ENCODE data around the gene EYS.

- no peak for TF ChIP-seq CTCF (CRISPR knock-in tag; IDR thresholded peaks at IDR 0.05)
- no peak for TF ChIP-seq THRA (CRISPR knock-in tag; IDR thresholded peaks at IDR 0.05; ENCODE audit: borderline replicate concordance)
- TF ChIP-seq ZNF687 (CRISPR knock-in tag; IDR thresholded peaks at IDR 0.05): no peak
- TF ChIP-seq TBX3 (IDR thresholded peaks at IDR 0.05; ENCODE audit: borderline replicate concordance): no peak
- TF ChIP-seq TEAD3 (CRISPR knock-in tag; optimal IDR thresholded peaks at IDR 0.05; ENCODE audit: borderline replicate concordance): no peak
- TF ChIP-seq FOSL2 (CRISPR knock-in tag; IDR thresholded peaks at IDR 0.05): no peak
- TF ChIP-seq CENPBD1 (CRISPR knock-in tag; IDR thresholded peaks at IDR 0.05; ENCODE audit: borderline replicate concordance, low read depth): no peak
- no peak for TF ChIP-seq NCOA5 (CRISPR knock-in tag; IDR thresholded peaks at IDR 0.05)
- no peak for TF ChIP-seq ARID3A (IDR thresholded peaks at IDR 0.05; ENCODE audit: low read depth, low read length)
- no peak for TF ChIP-seq POLR2A (IDR thresholded peaks at IDR 0.05; ENCODE audit: insufficient read depth in 1 of 2, low read depth in 2 of 2, low read length in 2 of 2)
Observed at GRCh38 chr6:63964366-63964765, 1742.7 kb downstream of the EYS start.

Measured in HepG2 (cell line).